Breast epithelium (tissue), 3 donors: Measurements from ENCODE around the gene CMSS1.

Source experiments
- CTCF ChIP-seq, 3 donors: fragments of 450-650 bp; IDR thresholded peaks; one replicate each; pipeline ENCODE4 v1.5.1; 2016 to 2017; ENCODE audit warnings: antibody characterized with exemption in 3 of 3, mild to moderate bottlenecking in 3 of 3, moderate library complexity in 3 of 3
- POLR2A ChIP-seq: fragments of 450-650 bp; IDR thresholded peaks from one replicate; pipeline ENCODE4 v1.6.1; 2016; ENCODE audit warnings: antibody characterized with exemption, mild to moderate bottlenecking, moderate library complexity

GRCh38 chr3:99799422-99799821 is 18.2 kb upstream of the CMSS1 start:
- TF ChIP-seq CTCF (IDR thresholded peaks at IDR 0.05) (no peak), POLR2A (no peak)
